Lung (tissue), 12 donors: ENCODE results near the gene LSS. TPM values are rescaled to one million over a fixed set of nuclear protein-coding genes. Genes with fewer than 3 reads are reported as not detected.

Experiments used
- ATAC-seq: fragments of 200-7000 bp; cut with Tn5 transposase; one replicate; pipeline ENCODE4 v1.9.1; 2020; ENCODE audit warnings: moderate number of reproducible peaks; ENCODE audit not compliant: insufficient read depth, low FRiP score
- DNase-seq, 3 donors: peaks; one replicate each; pipeline ENCODE4 v3.0.0-alpha.2; 2013 to 2017
- H3K27ac ChIP-seq, 2 donors: one replicate each; pipeline ENCODE4 v1.5.1; 2013; ENCODE audit warnings: mild to moderate bottlenecking in 2 of 2, moderate library complexity in 2 of 2, control low read depth in 1 of 2, inconsistent platforms in 1 of 2, low read depth in 1 of 2, low read length in 1 of 2
- H3K27me3 ChIP-seq, 3 donors: one replicate each; pipeline ENCODE4 v1.5.1; 2013; ENCODE audit warnings: low read length in 2 of 3; ENCODE audit not compliant: control insufficient read depth in 3 of 3, insufficient read depth in 3 of 3
- H3K36me3 ChIP-seq, 4 donors: one replicate each; pipeline ENCODE4 v1.5.1; 2013; ENCODE audit warnings: low read length in 4 of 4, mild to moderate bottlenecking in 1 of 4, moderate library complexity in 1 of 4; ENCODE audit not compliant: control insufficient read depth in 4 of 4, insufficient read depth in 4 of 4
- H3K4me1 ChIP-seq, 5 donors: one replicate each; pipeline ENCODE4 v1.5.1; 2013; ENCODE audit warnings: low read length in 5 of 5, mild to moderate bottlenecking in 2 of 5, moderate library complexity in 1 of 5; ENCODE audit not compliant: control insufficient read depth in 5 of 5, insufficient read depth in 5 of 5
- H3K4me3 ChIP-seq: one replicate; pipeline ENCODE4 v1.5.1; 2013; ENCODE audit warnings: mild to moderate bottlenecking, control low read depth, moderate library complexity
- H3K9ac ChIP-seq, 2 donors: one replicate each; pipeline ENCODE4 v1.5.1; 2013; ENCODE audit warnings: low read length in 2 of 2, control low read depth in 1 of 2; ENCODE audit not compliant: insufficient read depth in 1 of 2
- H3K9me3 ChIP-seq, 4 donors: one replicate each; pipeline ENCODE4 v1.5.1; 2013; ENCODE audit warnings: low read length in 3 of 4, mild to moderate bottlenecking in 1 of 4, moderate library complexity in 1 of 4; ENCODE audit not compliant: control insufficient read depth in 4 of 4, insufficient read depth in 3 of 4
- WGBS, 2 donors: extraction: QIAGEN DNeasy Blood & Tissue Kit; methylation state at CpG; one replicate each; pipeline ENCODE4 v1.1.7; 2013; 5-methylcytosine and 5-hydroxymethylcytosine counted together
- polyA plus RNA-seq, 2 donors: library from polyadenylated mRNA; stranded (reverse); fragments of 200-250 nt; gene quantifications; one replicate each; pipeline ENCODE4 v1.2.1, GENCODE V29; 2013
- total RNA-seq, 2 donors: library from RNA; depleted of rRNA in 1 of 2; stranded (reverse); fragments of >200 nt in 1 of 2; gene quantifications; one replicate each; pipeline ENCODE4 v1.2.1, GENCODE V29; 2014 to 2021
- TF ChIP-seq, protein P1 (sequence below): IDR thresholded peaks from 2 replicates; pipeline ENCODE4 v1.5.1; 2012; ENCODE audit warnings: mild to moderate bottlenecking; ENCODE audit errors: control extremely low read depth, extremely low read depth
- donor health status: control.
- donor health status: control.
- donor health status: Bipolar disorder and iron deficiency.
- donor health status: healthy.
- donor health status: DM: yes; HTN: yes; CAD: no.

Gene LSS
- total and polyA plus RNA-seq, 4 donors = 54.6 to 152 (median 98.8) TPM

DNA sequence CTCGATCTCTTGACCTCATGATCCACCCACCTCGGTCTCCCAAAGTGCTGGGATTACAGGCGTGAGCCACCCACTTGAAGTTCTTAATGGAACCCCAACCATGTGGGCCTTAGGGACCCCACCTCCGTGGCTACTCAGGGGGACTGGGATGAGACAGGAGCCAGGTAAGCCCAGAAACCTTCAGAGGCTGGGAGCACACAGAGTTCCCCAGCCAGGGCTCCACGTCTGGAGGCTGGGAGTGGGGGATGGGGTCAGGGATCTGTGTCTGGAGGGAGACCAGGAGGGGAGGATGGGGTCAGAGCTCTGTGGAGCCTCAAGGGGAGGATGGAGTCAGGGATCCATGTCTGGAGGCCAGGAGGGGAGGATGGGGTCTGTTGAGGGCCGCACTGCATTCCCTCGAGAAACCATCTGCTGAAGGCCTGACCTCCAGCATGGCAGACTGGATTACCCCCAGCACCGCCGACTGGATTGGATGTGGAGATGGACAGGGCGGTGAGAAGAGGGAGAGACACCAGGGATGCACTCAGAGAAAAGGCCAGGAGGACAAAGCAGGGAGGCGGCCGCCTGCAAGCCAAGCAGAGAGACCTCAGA lies 71.1 kb downstream of the LSS start:
- no peak for ATAC-seq
- DNase-seq = peak in 1 of 3 donors; percentile 9
- H3K9ac ChIP-seq = no peak overlapping the region
- H3K9me3 ChIP-seq = peaks cover 0 to 1% (median 0%) of the 10 kb centered on the region in 4 donors
- H3K4me1 ChIP-seq = peaks cover 0 to 12% (median 6%) of the 10 kb centered on the region in 5 donors
- WGBS, 2 donors = 92 to 93% methylated on average over 12 of the region's 12 CpGs
- no peak overlapping the region for H3K27ac ChIP-seq
- H3K4me3 ChIP-seq = no peak overlapping the region
- H3K27me3 ChIP-seq = peaks cover 0 to 12% (median 0%) of the 10 kb centered on the region in 3 donors
- peaks cover 0 to 8% (median 1%) of the 10 kb centered on the region in 4 donors for H3K36me3 ChIP-seq
- TF ChIP-seq, protein P1, sequence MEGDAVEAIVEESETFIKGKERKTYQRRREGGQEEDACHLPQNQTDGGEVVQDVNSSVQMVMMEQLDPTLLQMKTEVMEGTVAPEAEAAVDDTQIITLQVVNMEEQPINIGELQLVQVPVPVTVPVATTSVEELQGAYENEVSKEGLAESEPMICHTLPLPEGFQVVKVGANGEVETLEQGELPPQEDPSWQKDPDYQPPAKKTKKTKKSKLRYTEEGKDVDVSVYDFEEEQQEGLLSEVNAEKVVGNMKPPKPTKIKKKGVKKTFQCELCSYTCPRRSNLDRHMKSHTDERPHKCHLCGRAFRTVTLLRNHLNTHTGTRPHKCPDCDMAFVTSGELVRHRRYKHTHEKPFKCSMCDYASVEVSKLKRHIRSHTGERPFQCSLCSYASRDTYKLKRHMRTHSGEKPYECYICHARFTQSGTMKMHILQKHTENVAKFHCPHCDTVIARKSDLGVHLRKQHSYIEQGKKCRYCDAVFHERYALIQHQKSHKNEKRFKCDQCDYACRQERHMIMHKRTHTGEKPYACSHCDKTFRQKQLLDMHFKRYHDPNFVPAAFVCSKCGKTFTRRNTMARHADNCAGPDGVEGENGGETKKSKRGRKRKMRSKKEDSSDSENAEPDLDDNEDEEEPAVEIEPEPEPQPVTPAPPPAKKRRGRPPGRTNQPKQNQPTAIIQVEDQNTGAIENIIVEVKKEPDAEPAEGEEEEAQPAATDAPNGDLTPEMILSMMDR = no peak

DNA sequence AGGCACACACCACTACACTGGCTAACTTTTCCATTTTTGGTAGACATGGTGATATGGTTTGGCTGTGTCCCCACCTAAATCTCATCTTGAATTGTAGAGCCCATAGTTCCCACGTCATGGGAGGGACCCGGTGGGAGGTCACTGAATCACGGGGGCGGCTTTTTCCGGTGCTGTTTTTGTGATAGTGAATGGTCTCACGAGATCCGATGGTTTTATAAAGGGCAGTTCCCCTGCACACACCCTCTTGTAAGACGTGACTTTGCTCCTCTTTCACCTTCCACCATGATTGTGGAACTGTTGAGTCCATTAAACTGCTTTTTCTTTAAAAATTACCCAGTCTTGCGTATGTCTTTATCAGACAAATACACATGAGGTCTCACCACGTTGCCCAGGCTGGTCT lies 71.9 kb downstream of the LSS start:
- TF ChIP-seq, protein P1 = no peak
- peaks cover 0 to 13% (median 6%) of the 10 kb centered on the region in 5 donors for H3K4me1 ChIP-seq
- H3K27ac ChIP-seq = no peak overlapping the region
- H3K9ac ChIP-seq = no peak overlapping the region
- ATAC-seq (no peak), DNase-seq (peak in 1 of 3 donors; percentile 9)
- H3K9me3 ChIP-seq = peaks cover 0 to 1% (median 0%) of the 10 kb centered on the region in 4 donors
- peaks cover 0 to 4% (median 0%) of the 10 kb centered on the region in 3 donors for H3K27me3 ChIP-seq
- peaks cover 0 to 7% (median 1%) of the 10 kb centered on the region in 4 donors for H3K36me3 ChIP-seq
- 89 to 91% methylated on average over 10 of the region's 10 CpGs for WGBS, 2 donors
- H3K4me3 ChIP-seq = no peak overlapping the region

DNA sequence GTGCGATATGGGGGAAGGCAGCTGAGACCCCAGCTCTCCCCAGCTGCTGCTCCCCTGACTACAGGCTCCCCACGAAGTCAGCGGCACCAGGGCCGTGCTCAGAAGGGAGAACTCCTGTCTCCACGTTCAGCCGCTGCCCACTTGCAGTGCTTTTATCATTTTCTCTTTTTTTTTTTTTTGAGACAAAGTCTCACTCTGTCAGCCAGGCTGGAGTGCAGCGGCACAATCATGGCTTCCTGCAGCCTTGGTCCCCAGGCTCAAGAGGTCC lies 72.3 kb downstream of the LSS start:
- peaks cover 0 to 1% (median 0%) of the 10 kb centered on the region in 4 donors for H3K9me3 ChIP-seq
- H3K9ac ChIP-seq = no peak overlapping the region
- no peak overlapping the region for H3K27ac ChIP-seq
- peaks cover 0 to 13% (median 6%) of the 10 kb centered on the region in 5 donors for H3K4me1 ChIP-seq
- TF ChIP-seq, protein P1 = no peak
- DNase-seq (peak in 1 of 3 donors; percentile 6), ATAC-seq (no peak)
- peaks cover 0 to 2% (median 0%) of the 10 kb centered on the region in 3 donors for H3K27me3 ChIP-seq
- no peak overlapping the region for H3K4me3 ChIP-seq
- peaks cover 0 to 4% (median 1%) of the 10 kb centered on the region in 4 donors for H3K36me3 ChIP-seq
- WGBS, 2 donors = 85 to 90% methylated on average over 7 of the region's 7 CpGs
